GM19324 (cell line): ENCODE results near the gene ACBD4.
A peak's percentile ranks its signal among the peaks of the same experiment; 100 is the strongest.

ENCODE experiments used
- ATAC-seq: cut with Tn5 transposase; IDR thresholded peaks from one replicate; pipeline ENCODE4 v1.9.1; 2021; ENCODE audit warnings: mild to moderate bottlenecking, moderate library complexity; ENCODE audit not compliant: unreplicated experiment, low FRiP score

The ACBD4 gene

GRCh38 chr17:45132572-45133463, 2.7 kb upstream of the ACBD4 start:
- ATAC-seq = peak; percentile 29

DNA sequence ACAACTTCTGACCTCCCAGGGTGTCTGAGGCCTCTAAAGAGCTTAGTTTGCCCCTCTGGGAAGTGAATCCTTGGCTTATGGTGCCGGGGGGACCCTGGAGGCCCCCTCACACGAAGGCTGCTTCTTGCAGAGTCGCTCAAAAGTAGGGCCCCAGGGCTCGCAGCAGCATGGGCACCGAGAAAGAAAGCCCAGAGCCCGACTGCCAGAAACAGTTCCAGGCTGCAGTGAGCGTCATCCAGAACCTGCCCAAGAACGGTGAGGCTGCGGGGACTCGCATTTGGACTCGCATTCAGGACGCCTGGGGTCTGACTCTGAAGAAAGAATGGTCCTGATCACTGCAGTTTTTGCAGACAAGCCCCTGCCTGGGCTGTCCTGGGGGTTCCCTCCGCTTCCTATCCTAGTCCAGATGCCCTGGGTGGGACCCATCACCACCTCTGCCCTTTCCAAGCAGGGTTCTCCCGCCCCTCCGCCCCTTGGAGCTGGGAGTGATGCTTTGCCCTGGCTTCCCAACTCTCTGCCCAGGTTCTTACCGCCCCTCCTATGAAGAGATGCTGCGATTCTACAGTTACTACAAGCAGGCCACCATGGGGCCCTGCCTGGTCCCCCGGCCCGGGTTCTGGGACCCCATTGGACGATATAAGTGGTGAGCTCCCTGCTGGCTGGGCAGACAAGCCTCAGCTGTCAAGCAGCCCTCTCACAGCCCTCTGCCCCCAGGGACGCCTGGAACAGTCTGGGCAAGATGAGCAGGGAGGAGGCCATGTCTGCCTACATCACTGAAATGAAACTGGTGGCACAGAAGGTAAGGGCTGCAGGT, 698 bp downstream of the ACBD4 start:
- ATAC-seq = no peak

GRCh38 chr17:45136846-45137560, 1.5 kb downstream of the ACBD4 start:
- no peak for ATAC-seq

GRCh38 chr17:45137561-45138305, 2.2 kb downstream of the ACBD4 start:
- no peak for ATAC-seq

- ATAC-seq = no peak
Observed at GRCh38 chr17:45138911-45139532, 3.5 kb downstream of the ACBD4 start.

GRCh38 chr17:45139533-45139920, 4.0 kb downstream of the ACBD4 start:
- no peak for ATAC-seq

DNA sequence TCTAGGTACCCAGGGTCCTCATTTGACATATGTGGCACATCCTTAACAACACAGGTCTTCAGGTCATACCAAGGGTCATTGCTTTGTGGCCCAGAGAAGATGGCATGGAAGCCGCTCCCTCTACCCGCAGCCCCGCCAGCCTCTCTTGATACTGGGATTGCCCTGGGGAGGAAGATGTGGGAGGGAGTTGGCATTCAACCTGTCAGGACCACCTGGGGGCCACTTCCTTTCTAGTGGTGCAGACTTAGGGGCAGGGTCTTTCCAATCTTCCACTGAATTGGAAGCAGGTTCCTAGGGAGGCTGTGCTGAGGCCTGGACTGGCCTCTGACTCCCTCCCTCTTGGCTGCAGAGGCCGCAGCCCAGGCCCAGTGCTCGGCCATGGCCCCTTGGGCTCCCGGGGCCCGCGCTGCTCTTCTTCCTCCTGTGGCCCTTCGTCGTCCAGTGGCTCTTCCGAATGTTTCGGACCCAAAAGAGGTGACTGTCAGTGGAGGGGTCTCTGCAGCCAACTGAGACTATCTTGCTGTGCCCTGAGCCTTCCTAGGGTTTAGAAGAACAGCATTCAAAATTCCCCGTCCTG, 7.7 kb downstream of the ACBD4 start:
- ATAC-seq = no peak

- ATAC-seq = no peak
Observed at GRCh38 chr17:45143767-45144198, 8.3 kb downstream of the ACBD4 start.

GRCh38 chr17:45144199-45145034, 8.9 kb downstream of the ACBD4 start:
- no peak for ATAC-seq

DNA sequence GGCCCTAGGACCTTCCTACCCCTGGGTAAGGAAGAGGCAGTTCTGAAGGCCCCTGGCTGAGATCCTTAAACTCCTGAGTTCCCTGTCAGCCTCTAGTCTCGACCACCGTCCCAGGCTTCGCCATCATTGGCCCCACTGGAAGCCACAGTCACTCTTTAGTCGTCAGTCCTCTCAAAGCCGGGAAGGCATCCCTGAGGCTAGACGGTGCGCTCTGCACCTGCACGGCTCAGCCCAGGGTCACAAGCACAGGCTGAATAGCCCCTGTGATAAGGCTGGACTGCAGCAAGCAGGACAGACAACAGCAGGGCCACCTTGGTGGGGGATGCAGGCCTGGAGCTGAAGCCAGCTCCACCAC, 9.5 kb downstream of the ACBD4 start:
- ATAC-seq = no peak

DNA sequence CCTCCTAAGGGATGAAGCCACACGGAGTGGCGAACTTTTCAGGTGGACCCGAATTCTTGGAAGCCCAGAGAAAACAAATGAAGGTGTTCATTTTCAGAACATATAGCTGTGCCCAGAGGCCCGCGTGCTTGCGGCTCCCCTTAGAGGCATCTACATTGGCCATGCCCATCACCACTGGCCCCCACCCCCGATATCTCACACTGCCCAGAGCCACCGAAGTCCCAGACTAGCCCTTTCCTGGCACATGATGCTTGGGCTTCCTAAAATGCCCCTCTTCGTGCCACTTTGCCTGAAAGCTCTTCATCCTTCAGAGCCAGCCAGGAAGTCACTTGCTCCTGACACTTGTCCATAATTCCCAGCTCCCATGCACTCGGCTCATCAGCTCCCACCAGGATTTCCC, 10.7 kb downstream of the ACBD4 start:
- no peak for ATAC-seq

DNA sequence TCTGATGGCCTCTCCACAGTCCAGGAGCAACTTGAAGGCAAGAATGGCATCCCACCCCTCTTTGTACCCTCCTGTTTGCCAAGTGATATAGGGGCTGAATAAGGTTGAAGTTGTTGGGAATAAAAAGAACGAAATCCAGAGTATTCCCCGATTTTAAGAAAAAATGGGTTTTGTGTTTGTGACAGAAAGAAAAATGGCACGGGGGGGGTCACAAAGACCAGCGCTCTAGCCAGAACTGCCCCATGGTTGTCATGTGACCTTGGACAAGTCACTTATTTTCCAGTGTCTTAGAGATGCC, 11.1 kb downstream of the ACBD4 start:
- no peak for ATAC-seq

DNA sequence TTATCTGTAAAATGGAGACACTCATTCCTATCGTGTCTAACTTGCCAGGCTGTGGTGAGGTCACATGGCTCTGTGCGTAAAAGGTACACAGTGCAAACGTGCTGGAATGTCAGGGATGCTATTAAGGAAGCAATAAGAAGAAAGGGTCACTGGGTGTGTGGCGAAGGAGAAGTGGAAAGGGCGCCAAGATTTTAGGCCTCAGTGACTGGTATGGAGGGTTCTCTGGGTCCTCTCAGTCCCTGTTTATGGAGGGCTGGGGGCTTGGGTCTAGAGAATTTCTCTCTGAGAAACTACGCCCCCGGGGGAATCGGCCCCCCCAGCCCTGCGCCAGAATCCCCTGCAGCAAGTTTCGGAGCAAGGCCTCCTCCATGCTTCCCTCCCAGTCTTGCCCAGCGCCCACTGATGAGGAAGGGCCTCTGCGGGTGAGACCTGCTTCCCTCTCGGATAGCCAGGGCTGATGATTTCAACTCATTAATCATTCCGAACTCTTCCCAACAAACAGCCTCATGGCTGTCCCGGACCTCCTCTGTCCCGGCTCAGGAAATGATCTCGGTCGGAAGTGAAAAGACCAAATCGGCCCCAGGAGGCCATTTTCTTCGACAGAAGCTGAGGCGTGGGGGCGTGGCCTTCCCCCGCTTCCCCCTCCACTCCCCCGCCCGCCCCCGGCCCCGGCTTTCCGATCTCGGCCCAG, 11.5 kb downstream of the ACBD4 start:
- no peak for ATAC-seq

- peak; percentile 17 for ATAC-seq
Observed at GRCh38 chr17:45147581-45148182, 12.2 kb downstream of the ACBD4 start.

- ATAC-seq = peak; percentile 77
Observed at GRCh38 chr17:45148183-45149036, 12.9 kb downstream of the ACBD4 start, which contains the start of gene HEXIM1. HEXIM1 (plus strand) TSS chr17:45148475; CDS start chr17:45149191, 716 bp downstream.

- ATAC-seq = no peak
Observed at GRCh38 chr17:45149037-45149668, 13.7 kb downstream of the ACBD4 start.
